Suppressor macrophage treated with lipopolysaccharide for 1 hour (primary cell): ENCODE results near the gene SMYD3.

ENCODE experiments used
- DNase-seq, 3 donors: peaks; one replicate each; pipeline ENCODE4 v3.0.0-alpha.2; 2020 to 2022

The SMYD3 gene

DNA sequence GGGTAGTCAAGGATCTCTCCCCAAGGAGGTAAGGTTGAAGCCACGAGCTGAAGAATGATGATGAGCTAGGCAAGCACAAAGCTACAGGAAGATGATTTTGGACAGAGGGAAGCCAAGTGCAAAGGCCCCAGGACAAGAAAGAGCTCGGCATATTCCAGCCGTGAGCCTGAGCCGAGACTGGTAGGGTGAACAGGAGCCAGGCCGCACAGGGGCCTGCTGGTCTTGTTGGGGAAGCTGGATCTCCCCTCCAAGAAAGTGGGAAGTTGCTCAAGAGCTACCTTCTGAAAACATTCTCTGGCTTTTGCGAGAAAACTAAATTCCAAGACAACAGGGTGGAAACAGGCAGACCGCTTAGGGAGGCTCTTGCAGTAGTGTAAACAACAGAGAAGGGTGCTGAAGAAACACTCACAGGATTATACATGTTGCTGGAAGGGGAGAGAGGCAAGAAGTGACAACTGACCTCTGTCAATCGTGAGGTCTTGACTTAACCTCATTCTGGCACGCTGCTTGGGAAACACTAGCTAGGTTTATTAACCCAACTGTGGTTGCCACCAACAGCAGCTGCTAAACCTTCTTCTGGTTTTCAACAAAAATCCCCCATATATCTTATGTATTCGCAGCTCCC lies 625.2 kb downstream of the SMYD3 start:
- DNase-seq: no peak

GRCh38 chr1:245880754-245881403 lies 626.2 kb downstream of the SMYD3 start:
- DNase-seq: no peak

GRCh38 chr1:245879091-245879490 lies 628.0 kb downstream of the SMYD3 start:
- DNase-seq: no peak

DNA sequence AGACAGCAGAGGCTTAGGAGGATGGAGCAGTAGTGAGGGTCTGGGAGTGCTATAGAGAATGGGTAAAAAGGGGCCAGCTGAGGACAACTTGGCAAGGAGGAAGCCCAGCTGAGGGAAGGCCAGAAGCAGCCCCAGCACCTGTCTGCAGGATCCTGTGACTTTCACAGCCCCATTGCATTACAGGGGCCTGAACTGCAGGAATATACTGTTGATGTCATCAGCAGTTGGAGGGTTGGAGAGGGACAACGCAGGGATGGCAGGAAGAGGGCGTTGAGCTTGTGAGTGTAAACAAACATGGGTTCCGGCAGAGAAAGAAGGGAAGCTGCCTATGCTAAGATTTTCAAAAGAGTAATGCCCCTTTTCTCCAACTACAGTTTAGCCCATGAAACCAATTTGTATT lies 628.5 kb downstream of the SMYD3 start:
- DNase-seq: no peak

- peak in 1 of 3 donors; percentile 8 for DNase-seq
Observed at GRCh38 chr1:245877976-245878375, 629.1 kb downstream of the SMYD3 start.

DNA sequence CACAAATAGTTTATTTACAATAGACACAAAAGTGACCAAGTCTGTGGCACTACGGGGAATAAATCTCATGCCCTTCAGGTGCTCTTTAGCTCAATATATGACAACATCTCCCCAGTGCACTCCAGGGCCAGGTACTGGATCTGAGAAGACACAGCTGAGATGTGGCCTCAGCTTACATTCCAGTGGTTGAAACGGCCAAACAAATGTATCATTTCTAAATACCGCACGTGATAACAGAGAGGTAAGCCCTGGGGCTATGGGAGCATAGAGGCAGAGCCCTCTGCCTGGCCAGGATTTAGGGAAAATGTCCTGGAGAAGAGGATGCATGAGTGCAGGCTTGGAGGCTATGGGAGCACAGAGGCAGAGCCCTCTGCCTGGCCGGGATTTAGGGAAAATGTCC lies 630.5 kb downstream of the SMYD3 start:
- no peak for DNase-seq

DNA sequence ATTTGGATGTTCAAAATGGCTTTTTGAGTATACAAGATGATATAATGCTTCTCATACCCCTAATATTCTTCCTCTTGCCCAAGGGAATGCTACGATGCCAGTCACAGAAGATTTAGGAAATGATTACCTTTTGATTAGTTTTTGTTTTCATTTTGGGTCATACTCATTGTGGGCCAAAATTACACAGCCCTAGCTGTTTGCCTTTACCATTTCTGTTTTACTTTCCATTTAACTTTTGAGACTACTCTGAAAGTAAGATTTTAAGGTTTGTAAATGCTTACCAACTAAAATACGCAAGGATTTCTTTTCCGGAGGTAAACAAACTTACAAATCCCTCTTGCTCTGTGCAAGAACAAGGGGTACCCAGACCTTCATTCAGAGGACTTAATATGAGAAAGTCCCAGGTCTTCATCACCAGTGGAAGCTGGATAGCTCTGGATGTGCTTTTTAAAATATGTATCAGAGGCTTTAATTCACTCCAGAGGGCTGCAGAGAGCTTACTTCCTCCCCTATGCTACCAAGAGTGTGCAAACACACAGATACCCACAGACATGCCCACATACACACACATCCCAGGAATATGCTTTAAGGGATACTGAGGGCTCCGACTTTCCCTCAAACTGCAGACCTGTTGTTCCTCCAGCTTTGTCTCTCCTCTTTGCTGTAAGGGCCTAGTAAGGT lies 631.4 kb downstream of the SMYD3 start:
- no peak for DNase-seq

GRCh38 chr1:245874942-245875580 lies 632.0 kb downstream of the SMYD3 start:
- no peak for DNase-seq

DNA sequence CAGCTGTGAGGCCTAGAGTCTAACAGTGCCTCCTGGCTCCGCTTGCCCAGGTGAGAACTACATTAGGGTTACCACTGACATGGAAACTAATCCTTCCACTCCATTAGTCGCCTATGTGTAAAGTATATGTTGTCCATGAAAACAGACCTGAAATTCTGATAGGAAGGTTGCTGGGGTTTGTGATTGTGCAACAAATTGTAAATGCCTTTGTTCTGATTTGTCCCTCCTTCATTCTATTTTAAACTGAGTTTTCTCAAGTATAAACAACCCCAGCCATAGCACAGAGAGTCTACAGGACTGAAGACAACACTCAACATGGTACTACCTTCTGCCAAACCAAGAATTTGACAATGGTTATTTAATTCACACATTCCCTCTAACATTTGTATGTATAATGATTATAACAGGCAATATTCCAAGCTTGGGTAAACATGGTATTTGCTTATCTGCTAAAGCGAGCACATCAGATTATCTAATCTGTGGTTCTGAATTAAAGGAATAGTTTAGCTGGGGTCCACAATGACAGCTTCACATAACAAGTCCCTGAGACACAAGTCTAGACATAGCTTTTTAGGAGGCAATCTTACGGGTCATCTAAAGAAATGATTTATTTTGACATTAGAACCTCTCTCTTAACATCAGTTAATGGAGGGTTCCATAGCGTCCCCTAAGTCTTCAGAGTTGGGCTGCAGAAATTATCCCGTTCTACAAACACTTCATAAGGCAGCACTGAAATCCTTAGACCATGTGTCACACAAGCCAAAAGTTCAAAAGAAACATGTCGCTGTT lies 633.0 kb downstream of the SMYD3 start:
- no peak for DNase-seq

GRCh38 chr1:245873068-245873467 lies 634.0 kb downstream of the SMYD3 start:
- DNase-seq: no peak

GRCh38 chr1:245872475-245872874 lies 634.6 kb downstream of the SMYD3 start:
- no peak for DNase-seq

- no peak for DNase-seq
Observed at GRCh38 chr1:245871915-245872314, 635.2 kb downstream of the SMYD3 start.

DNA sequence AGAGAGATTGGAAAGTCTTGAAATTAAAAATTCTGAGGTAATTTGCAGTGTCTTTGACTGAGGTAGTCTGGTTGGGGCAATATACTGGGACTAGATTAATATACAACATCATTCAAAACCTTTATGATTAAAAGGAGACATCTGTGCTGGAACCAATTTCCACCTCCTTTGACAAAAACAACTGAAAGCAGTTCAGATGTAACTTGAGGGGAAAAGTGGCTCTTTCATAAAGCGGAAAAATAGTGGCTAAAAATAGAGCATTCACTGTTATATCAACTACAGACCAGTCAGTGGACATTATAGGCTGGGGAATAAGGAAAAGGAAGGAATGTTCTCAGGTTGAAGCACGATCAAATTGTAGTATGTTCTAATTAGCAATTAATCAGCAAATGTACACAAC lies 635.9 kb downstream of the SMYD3 start:
- DNase-seq: no peak

GRCh38 chr1:245870698-245871097 lies 636.4 kb downstream of the SMYD3 start:
- no peak for DNase-seq

GRCh38 chr1:245869847-245870246 lies 637.2 kb downstream of the SMYD3 start:
- DNase-seq: no peak

- DNase-seq: no peak
Observed at GRCh38 chr1:245867738-245868137, 639.3 kb downstream of the SMYD3 start.

DNA sequence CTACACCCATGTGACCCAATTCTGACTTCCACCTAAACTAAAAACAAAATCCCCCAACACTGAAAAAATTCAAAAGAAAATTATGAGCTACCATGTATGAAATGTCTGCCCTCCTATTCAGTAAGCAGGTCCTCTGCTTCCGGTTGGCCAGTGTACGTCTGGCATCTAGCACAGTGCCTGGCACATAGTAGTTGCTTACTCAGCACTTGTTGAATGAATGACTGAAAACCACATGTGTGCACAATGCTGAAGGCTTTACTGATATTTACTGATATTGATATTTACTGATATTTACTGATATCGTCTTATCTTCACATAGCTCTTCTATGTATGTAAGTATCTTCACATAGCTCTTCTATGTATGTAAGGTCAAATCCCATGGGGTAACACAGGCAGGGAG lies 642.2 kb downstream of the SMYD3 start:
- DNase-seq: no peak

GRCh38 chr1:245863566-245864184 lies 643.4 kb downstream of the SMYD3 start:
- DNase-seq: no peak

DNA sequence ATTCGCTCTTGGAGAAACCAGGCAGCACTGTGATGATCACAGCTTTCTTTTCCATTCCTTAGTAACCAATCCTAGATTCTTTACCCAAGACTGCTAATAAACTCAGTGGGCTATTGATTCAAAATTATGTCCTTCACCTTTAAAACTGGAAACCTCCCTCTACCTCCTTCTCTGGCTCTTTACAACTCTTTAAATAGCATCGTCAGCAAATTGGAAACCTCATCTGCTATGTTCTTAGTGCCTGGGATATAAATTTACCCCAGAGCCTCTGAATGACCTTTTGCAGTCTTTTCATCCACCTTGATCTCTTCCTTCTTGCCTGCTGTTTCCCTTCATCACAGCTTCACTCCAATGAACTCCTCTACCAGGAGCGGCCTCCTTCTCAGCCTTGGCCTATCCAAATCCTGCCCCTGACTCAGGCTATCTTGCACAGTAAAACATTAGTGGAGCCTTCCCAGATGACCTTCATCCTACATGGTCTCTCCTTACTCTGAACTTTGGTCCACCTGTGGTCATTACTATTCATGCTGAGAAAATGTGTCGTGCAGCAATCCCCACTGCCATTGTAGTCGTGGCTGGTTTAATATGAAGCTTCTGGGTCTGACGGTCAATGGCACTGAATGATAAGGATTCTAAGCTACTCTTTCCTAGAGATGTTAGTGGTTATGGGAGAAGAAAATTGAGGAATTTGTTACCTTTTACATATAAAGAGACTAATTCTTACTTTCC lies 644.1 kb downstream of the SMYD3 start:
- no peak for DNase-seq

- no peak for DNase-seq
Observed at GRCh38 chr1:245860657-245861544, 646.2 kb downstream of the SMYD3 start.
